Right atrium auricular region (tissue), 2 donors: ENCODE data around the gene RAPH1. TPM values are rescaled to one million over a fixed set of nuclear protein-coding genes. Genes with fewer than 3 reads are reported as not detected.
"Not testable (repeated sequence)": the region's sequence is repeated elsewhere in the genome, so short reads cannot be mapped to it uniquely, and the experiment has no call there.

Experiments
- DNase-seq: peaks from one replicate; pipeline ENCODE4 v3.0.0-alpha.2; 2019; ENCODE audit warnings: low spot score
- H3K27ac ChIP-seq, 2 donors: fragments of 200-600 bp; sonication (generic); 1 replicate in 1 of 2; 2 replicates in 1 of 2; pipeline ENCODE4 v1.5.1; 2016 to 2019
- H3K27me3 ChIP-seq, 2 donors: fragments of 200-600 bp; sonication (generic); one replicate each; pipeline versions ENCODE4 v1.5.1 to v1.6.0; 2017 to 2019
- H3K36me3 ChIP-seq: fragments of 200-600 bp; sonication (generic); one replicate; pipeline ENCODE4 v1.5.1; 2016
- H3K4me1 ChIP-seq, 2 donors: fragments of 200-600 bp; sonication (generic); one replicate each; pipeline versions ENCODE4 v1.5.1 to v1.6.0; 2017 to 2019
- H3K4me3 ChIP-seq, 2 donors: fragments of 200-600 bp; sonication (generic); 1 replicate in 1 of 2; 2 replicates in 1 of 2; pipeline ENCODE4 v1.5.1; 2017 to 2019; ENCODE audit warnings: mild to moderate bottlenecking in 1 of 2, moderate library complexity in 1 of 2
- H3K9me3 ChIP-seq, 2 donors: fragments of 200-600 bp; sonication (generic); one replicate each; pipeline ENCODE4 v1.5.1; 2019
- total RNA-seq, 2 donors: library from RNA; depleted of rRNA; stranded (reverse); fragments of >200 nt; gene quantifications; one replicate each; pipeline ENCODE4 v1.1.0, GENCODE V29; 2016
- TF ChIP-seq, protein P1 (sequence below), 2 donors: fragments of 200-600 bp; sonication (generic); IDR thresholded peaks; one replicate each; pipeline ENCODE4 v1.5.1; 2019; ENCODE audit warnings: antibody characterized with exemption in 2 of 2

The RAPH1 gene
- total RNA-seq, 2 donors from 2014 or later, result 17.4 to 18.7 TPM

DNA sequence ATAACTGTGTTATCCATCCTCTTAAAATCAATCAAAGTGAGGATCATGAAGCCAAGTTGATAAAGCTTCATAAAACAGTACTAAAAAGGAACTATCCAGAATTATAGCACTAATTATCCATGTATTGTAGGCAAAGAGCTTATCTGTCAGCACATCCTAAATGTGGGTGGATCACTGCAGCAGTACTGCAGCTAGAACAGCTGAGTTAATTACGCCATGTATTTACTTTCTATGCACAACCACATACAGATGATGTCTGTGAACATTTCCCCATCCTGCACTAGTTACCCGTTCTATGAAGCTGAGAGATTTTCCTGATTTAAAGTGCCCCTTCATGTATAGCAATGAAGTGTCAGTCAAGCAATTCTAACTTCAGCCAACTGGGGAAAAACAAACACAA lies 96.6 kb downstream of the RAPH1 start:
- H3K4me3 ChIP-seq, result no peak overlapping the region
- no peak for DNase-seq
- TF ChIP-seq, protein P1, sequence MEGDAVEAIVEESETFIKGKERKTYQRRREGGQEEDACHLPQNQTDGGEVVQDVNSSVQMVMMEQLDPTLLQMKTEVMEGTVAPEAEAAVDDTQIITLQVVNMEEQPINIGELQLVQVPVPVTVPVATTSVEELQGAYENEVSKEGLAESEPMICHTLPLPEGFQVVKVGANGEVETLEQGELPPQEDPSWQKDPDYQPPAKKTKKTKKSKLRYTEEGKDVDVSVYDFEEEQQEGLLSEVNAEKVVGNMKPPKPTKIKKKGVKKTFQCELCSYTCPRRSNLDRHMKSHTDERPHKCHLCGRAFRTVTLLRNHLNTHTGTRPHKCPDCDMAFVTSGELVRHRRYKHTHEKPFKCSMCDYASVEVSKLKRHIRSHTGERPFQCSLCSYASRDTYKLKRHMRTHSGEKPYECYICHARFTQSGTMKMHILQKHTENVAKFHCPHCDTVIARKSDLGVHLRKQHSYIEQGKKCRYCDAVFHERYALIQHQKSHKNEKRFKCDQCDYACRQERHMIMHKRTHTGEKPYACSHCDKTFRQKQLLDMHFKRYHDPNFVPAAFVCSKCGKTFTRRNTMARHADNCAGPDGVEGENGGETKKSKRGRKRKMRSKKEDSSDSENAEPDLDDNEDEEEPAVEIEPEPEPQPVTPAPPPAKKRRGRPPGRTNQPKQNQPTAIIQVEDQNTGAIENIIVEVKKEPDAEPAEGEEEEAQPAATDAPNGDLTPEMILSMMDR (IDR thresholded peaks at IDR 0.05), result no peak
- H3K4me1 ChIP-seq, result no peaks in the 10 kb centered on the region
- peaks cover 37% of the 10 kb centered on the region for H3K36me3 ChIP-seq
- no peaks in the 10 kb centered on the region for H3K27me3 ChIP-seq
- no peak overlapping the region for H3K27ac ChIP-seq
- H3K9me3 ChIP-seq, result no peaks in the 10 kb centered on the region

DNA sequence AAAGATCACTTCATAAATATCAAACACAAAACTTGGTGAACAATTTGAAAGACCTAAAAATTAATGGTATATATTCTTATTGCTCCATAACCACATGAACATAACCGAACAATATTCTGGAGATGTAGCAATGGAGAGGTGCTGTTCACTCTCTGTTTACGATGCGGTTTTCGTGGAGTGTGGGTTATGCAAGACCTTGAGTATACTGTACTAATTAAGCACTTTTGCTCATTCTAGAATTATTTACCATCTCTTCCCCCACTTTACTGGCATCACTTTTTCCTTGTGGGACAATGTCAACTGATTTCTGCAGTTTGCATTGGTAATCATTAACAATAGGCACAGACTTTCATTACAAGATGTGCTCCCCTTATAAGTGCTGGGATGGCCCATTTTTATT lies 97.6 kb downstream of the RAPH1 start:
- Histone ChIP-seq H3K27me3 (no peaks in the 10 kb centered on the region), H3K27ac (no peak overlapping the region), H3K4me1 (no peaks in the 10 kb centered on the region), H3K9me3 (no peaks in the 10 kb centered on the region), H3K4me3 (no peak overlapping the region), H3K36me3 (peaks cover 35% of the 10 kb centered on the region)
- DNase-seq, result no peak
- TF ChIP-seq, protein P1 (IDR thresholded peaks at IDR 0.05), result no peak

DNA sequence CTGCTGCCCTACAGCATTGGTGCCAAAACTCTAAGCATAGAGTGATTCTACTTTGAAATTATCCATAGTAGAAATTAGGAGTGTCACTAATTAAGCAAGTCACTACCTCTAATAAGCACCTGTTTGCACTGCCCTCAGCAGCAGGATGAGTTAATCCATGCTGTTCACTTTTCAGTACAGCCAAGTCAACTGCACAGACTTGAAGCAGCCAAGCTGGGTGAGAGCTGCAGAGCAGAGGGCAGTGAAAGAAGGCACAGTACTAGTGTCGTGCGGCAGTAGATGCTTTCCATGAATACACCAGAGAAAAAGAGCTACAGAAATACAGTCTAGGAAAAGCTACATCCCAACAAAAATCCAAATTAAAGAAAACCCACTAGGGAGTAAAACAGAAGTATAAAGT lies 98.6 kb downstream of the RAPH1 start:
- no peaks in the 10 kb centered on the region for H3K9me3 ChIP-seq
- no peaks in the 10 kb centered on the region for H3K27me3 ChIP-seq
- no peak overlapping the region for H3K27ac ChIP-seq
- no peak overlapping the region for H3K4me3 ChIP-seq
- no peak for DNase-seq
- H3K36me3 ChIP-seq, result peaks cover 27% of the 10 kb centered on the region
- H3K4me1 ChIP-seq, result no peaks in the 10 kb centered on the region
- TF ChIP-seq, protein P1 (IDR thresholded peaks at IDR 0.05), result no peak

DNA sequence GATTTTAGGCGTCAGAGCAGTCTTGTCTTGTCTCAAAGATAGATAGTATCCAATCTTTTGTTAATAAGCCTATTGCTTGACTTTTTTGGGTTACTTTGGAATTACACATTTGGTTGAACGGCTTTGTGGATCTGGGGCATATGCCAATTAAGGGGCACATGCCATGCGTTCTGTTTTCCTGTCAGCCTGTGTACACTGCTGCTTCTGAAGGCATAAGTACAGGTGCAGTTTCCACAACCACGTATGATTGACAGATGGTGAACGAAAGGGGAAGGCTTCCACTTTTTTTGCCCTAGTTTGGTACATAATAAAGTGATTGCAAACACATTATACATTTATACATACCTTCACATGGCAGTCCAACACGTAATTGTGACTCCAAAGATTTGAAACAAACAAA lies 102.3 kb downstream of the RAPH1 start:
- no peaks in the 10 kb centered on the region for H3K9me3 ChIP-seq
- TF ChIP-seq, protein P1 (IDR thresholded peaks at IDR 0.05), result no peak
- H3K27ac ChIP-seq, result no peak overlapping the region
- no peak for DNase-seq
- H3K36me3 ChIP-seq, result peaks cover 19% of the 10 kb centered on the region
- no peaks in the 10 kb centered on the region for H3K27me3 ChIP-seq
- no peak overlapping the region for H3K4me3 ChIP-seq
- no peaks in the 10 kb centered on the region for H3K4me1 ChIP-seq

DNA sequence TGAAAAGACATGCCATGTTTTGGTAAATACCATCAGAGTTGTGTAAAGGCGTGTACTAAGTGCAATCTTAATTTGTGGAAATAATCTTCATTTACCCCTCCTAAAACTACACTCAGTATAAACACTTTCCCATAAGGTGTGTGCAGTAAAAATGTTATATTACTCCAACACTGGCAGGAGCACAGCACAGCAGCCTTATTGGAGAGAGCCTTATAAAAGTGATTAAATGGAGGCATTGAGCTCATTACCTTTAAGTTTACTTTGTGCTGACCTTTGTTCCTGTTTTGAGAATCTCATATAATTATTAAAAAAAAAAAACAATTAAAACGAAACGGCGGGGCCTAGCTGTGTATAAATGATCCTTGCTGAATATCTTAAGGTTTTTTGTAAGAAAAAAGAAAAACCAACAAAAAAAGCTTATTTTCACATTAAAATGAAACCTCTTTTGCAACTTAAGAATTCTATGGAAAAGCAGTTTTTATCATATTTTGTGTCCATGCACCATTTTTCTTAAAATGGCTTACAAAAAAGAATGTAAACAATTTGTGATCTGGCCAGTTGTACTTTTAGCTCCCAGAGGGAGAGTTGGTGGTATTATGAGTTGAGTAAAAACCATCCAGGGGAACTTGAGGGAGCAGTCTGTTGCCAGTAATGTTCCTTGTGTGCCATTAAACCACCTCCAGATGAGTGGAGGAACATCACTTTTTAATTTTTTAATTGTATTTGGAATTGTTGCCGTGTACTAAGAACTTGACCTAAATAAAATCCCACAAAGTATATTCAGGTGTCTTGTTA lies 103.5 kb downstream of the RAPH1 start:
- H3K36me3 ChIP-seq, result peaks cover 29% of the 10 kb centered on the region
- H3K4me1 ChIP-seq, result no peaks in the 10 kb centered on the region
- no peaks in the 10 kb centered on the region for H3K9me3 ChIP-seq
- no peak overlapping the region for H3K4me3 ChIP-seq
- no peak for DNase-seq
- no peaks in the 10 kb centered on the region for H3K27me3 ChIP-seq
- no peak overlapping the region for H3K27ac ChIP-seq
- TF ChIP-seq, protein P1 (IDR thresholded peaks at IDR 0.05), result no peak

DNA sequence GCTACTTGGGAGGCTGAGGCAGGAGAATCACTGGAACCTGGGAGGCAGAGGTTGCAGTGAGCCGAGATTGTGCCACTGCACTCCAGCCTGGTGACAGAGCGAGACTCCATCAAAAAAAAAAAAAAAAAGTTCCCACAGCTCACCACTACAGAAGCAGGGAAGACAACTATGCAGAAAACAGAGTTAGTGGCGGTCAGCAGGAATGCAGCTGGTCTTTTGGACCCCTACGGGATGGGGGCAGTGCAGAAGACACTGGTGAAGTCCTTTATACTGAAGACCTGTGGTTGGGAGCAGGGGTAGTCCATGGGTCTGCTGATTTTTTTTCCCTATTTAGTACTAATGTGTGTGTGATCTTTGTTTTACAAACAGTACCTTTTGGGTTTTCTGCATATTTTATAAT lies 105.5 kb downstream of the RAPH1 start:
- not testable (repeated sequence) for DNase-seq, H3K4me1 ChIP-seq, H3K4me3 ChIP-seq, H3K27ac ChIP-seq, H3K27me3 ChIP-seq, H3K9me3 ChIP-seq
- H3K36me3 ChIP-seq, result peaks cover 29% of the 10 kb centered on the region
